G401.6 (cell line): ENCODE measurements around the gene HAGHL.

Source experiments
- FAIRE-seq: peaks from 2 replicates; lab custom pipeline; 2012; peaks lifted over from hg19 to GRCh38; lab: Jason Lieb, UNC

HAGHL gene

GRCh38 chr16:708959-709358 is 17.9 kb upstream of the HAGHL start:
- no peak for FAIRE-seq

- FAIRE-seq: peak; percentile 89
Observed at GRCh38 chr16:709566-710499, 17.1 kb upstream of the HAGHL start.

GRCh38 chr16:710500-711075 is 16.3 kb upstream of the HAGHL start:
- no peak for FAIRE-seq

GRCh38 chr16:711084-711483 is 15.8 kb upstream of the HAGHL start:
- FAIRE-seq: no peak

GRCh38 chr16:711548-712320 is 15.2 kb upstream of the HAGHL start:
- peak; percentile 57 for FAIRE-seq

GRCh38 chr16:712740-713250 is 14.1 kb upstream of the HAGHL start:
- FAIRE-seq: peak; percentile 99

GRCh38 chr16:714079-714478 is 12.8 kb upstream of the HAGHL start:
- FAIRE-seq: no peak

GRCh38 chr16:714558-715476 is 12.1 kb upstream of the HAGHL start, which contains the start of gene METRN:
METRN (plus strand) TSS chr16:715118; CDS start chr16:715290, 172 bp downstream.
- FAIRE-seq: no peak

- FAIRE-seq: no peak
Observed at GRCh38 chr16:715477-716199, 11.3 kb upstream of the HAGHL start.

- FAIRE-seq: no peak
Observed at GRCh38 chr16:716200-716568, 10.7 kb upstream of the HAGHL start.

GRCh38 chr16:716768-717325 is 10.1 kb upstream of the HAGHL start:
- FAIRE-seq: no peak

GRCh38 chr16:717450-718245 is 9.3 kb upstream of the HAGHL start:
- no peak for FAIRE-seq

GRCh38 chr16:718389-718788 is 8.5 kb upstream of the HAGHL start:
- no peak for FAIRE-seq

GRCh38 chr16:718922-719321 is 8.0 kb upstream of the HAGHL start:
- no peak for FAIRE-seq

- FAIRE-seq: peak; percentile 89
Observed at GRCh38 chr16:719815-720446, 7.0 kb upstream of the HAGHL start.

- FAIRE-seq: peak; percentile 92
Observed at GRCh38 chr16:720447-720989, 6.4 kb upstream of the HAGHL start.

- no peak for FAIRE-seq
Observed at GRCh38 chr16:720990-721764, 5.7 kb upstream of the HAGHL start, which contains the start of gene ANTKMT. ANTKMT (plus strand) TSS chr16:721146; CDS start chr16:721275, 129 bp downstream.
